ENCODE results near the gene CELF2.
A peak's percentile ranks its signal among the peaks of the same experiment; 100 is the strongest.

The CELF2 gene

GRCh38 chr10:11154849-11155498 is 137.3 kb downstream of the CELF2 start:
- no peak for DNase-seq (ENCODE audit: low read depth in 2 of 2)

- DNase-seq (ENCODE audit: low read depth in 2 of 2), result no peak
Measured at GRCh38 chr10:11156480-11156879, 138.8 kb downstream of the CELF2 start.

GRCh38 chr10:11157292-11158076 is 139.8 kb downstream of the CELF2 start:
- DNase-seq (ENCODE audit: low read depth in 2 of 2), result no peak

- DNase-seq (ENCODE audit: low read depth in 2 of 2), result no peak
Measured at GRCh38 chr10:11158080-11158479, 140.4 kb downstream of the CELF2 start.

GRCh38 chr10:11159543-11160215 is 142.0 kb downstream of the CELF2 start:
- DNase-seq (ENCODE audit: low read depth in 2 of 2), result no peak

GRCh38 chr10:11161096-11161495 is 143.4 kb downstream of the CELF2 start:
- no peak for DNase-seq (ENCODE audit: low read depth in 2 of 2)

GRCh38 chr10:11161910-11162309 is 144.2 kb downstream of the CELF2 start:
- no peak for DNase-seq (ENCODE audit: low read depth in 2 of 2)

- DNase-seq (ENCODE audit: low read depth in 2 of 2), result peak in 1 of 2 donors; percentile 23
Measured at GRCh38 chr10:11162828-11163599, 145.3 kb downstream of the CELF2 start.

GRCh38 chr10:11163780-11164550 is 146.3 kb downstream of the CELF2 start:
- no peak for DNase-seq (ENCODE audit: low read depth in 2 of 2)

GRCh38 chr10:11164551-11164802 is 146.8 kb downstream of the CELF2 start:
- DNase-seq (ENCODE audit: low read depth in 2 of 2), result no peak

- DNase-seq (ENCODE audit: low read depth in 2 of 2), result peak in 1 of 2 donors; percentile 39
Measured at GRCh38 chr10:11164803-11165590, 147.3 kb downstream of the CELF2 start.

- peak in 1 of 2 donors; percentile 32 for DNase-seq (ENCODE audit: low read depth in 2 of 2)
Measured at GRCh38 chr10:11165591-11166543, 148.2 kb downstream of the CELF2 start.

- no peak for DNase-seq (ENCODE audit: low read depth in 2 of 2)
Measured at GRCh38 chr10:11166550-11166949, 148.9 kb downstream of the CELF2 start.

- DNase-seq (ENCODE audit: low read depth in 2 of 2), result no peak
Measured at GRCh38 chr10:11167233-11167966, 149.7 kb downstream of the CELF2 start.

- DNase-seq (ENCODE audit: low read depth in 2 of 2), result no peak
Measured at GRCh38 chr10:11168423-11169090, 150.9 kb downstream of the CELF2 start.

- DNase-seq (ENCODE audit: low read depth in 2 of 2), result no peak
Measured at GRCh38 chr10:11169976-11170375, 152.3 kb downstream of the CELF2 start.

GRCh38 chr10:11170574-11170973 is 152.9 kb downstream of the CELF2 start:
- DNase-seq (ENCODE audit: low read depth in 2 of 2), result no peak
